B cell (primary cell): ENCODE results near the gene MAP2K6. TPM values are rescaled to one million over a fixed set of nuclear protein-coding genes. Genes with fewer than 3 reads are reported as not detected.

Source experiments
- ATAC-seq: fragments of 200-7000 bp; cut with Tn5 transposase; one replicate; pipeline ENCODE4 v1.10.0; 2021; ENCODE audit warnings: low read depth, mild to moderate bottlenecking, moderate number of reproducible peaks, moderate library complexity
- CTCF ChIA-PET: fragments of 350-600 bp; sonication (Branson Sonifier 250); formaldehyde crosslinking; loops from one replicate; lab custom pipeline; 2021; ENCODE audit warnings: antibody characterized with exemption, inconsistent platforms; lab: Charles Lee
- POLR2A ChIA-PET: fragments of 350-600 bp; sonication (Branson Sonifier 250); formaldehyde crosslinking; loops from one replicate; lab custom pipeline; 2021; ENCODE audit warnings: antibody characterized with exemption; lab: Charles Lee
- DNase-seq: peaks from one replicate; pipeline ENCODE4 v3.0.0; 2013
- H2AFZ ChIP-seq: 2 replicates; pipeline ENCODE4 v1.6.1; 2012; ENCODE audit warnings: mild to moderate bottlenecking, low read depth, low read length; ENCODE audit not compliant: insufficient read depth, poor library complexity, severe bottlenecking
- H3K27ac ChIP-seq, 2 donors: 1 replicate in 1 of 2; 2 replicates in 1 of 2; pipeline ENCODE4 v1.5.1; 2012 to 2013; ENCODE audit warnings: low read length in 2 of 2, mild to moderate bottlenecking in 2 of 2, moderate library complexity in 1 of 2
- H3K27me3 ChIP-seq, 4 experiments: fragments of 200-600 bp in 1 of 4; sonication (generic) in 1 of 4; replicated peaks in 1 of 4; 1 replicate in 2 of 4; 2 replicates in 2 of 4; pipeline versions ENCODE4 v1.6.1 to v1.7.0; 2013 to 2016; ENCODE audit warnings: low read length in 3 of 4, mild to moderate bottlenecking in 2 of 4, mixed read lengths in 1 of 4, moderate library complexity in 1 of 4; ENCODE audit not compliant: insufficient read depth in 4 of 4, control insufficient read depth in 3 of 4; ENCODE audit errors: control extremely low read depth in 1 of 4
- H3K36me3 ChIP-seq, 2 experiments: replicated peaks in 1 of 2; 1 replicate in 1 of 2; 2 replicates in 1 of 2; pipeline versions ENCODE4 v1.6.1 to v1.7.1; 2013; ENCODE audit warnings: low read length in 1 of 2; ENCODE audit not compliant: insufficient read depth in 2 of 2, control insufficient read depth in 1 of 2; ENCODE audit errors: control extremely low read depth in 1 of 2, extremely low read depth in 1 of 2
- H3K4me1 ChIP-seq, 2 donors: fragments of 200-600 bp in 1 of 2; sonication (generic) in 1 of 2; 1 replicate in 1 of 2; 2 replicates in 1 of 2; pipeline versions ENCODE4 v1.5.1 to v1.6.1; 2013 to 2017; ENCODE audit warnings: low read length in 2 of 2; ENCODE audit not compliant: control insufficient read depth in 2 of 2, insufficient read depth in 2 of 2
- H3K4me2 ChIP-seq: replicated peaks from 2 replicates; pipeline ENCODE3; 2012; ENCODE audit warnings: mild to moderate bottlenecking, low read depth, low read length; ENCODE audit not compliant: poor library complexity, severe bottlenecking
- H3K4me3 ChIP-seq, 5 experiments: fragments of 200-600 bp in 1 of 5; sonication (generic) in 1 of 5; 1 replicate in 3 of 5; 2 replicates in 2 of 5; pipeline versions ENCODE4 v1.5.1 to v1.7.0; 2011 to 2016; ENCODE audit warnings: low read length in 4 of 5, mild to moderate bottlenecking in 4 of 5, low read depth in 2 of 5, control low read depth in 1 of 5, moderate library complexity in 1 of 5; ENCODE audit not compliant: insufficient read depth in 1 of 5; ENCODE audit errors: control extremely low read depth in 1 of 5, extremely low read depth in 1 of 5
- H3K79me2 ChIP-seq: fragments of 200-600 bp; sonication (generic); one replicate; pipeline ENCODE4 v1.6.0; 2016; ENCODE audit warnings: low read length; ENCODE audit not compliant: control insufficient read depth, insufficient read depth
- H3K9ac ChIP-seq: fragments of 200-600 bp; sonication (generic); 2 replicates; pipeline ENCODE4 v1.6.1; 2017; ENCODE audit warnings: mild to moderate bottlenecking, low read length, moderate library complexity
- H3K9me3 ChIP-seq, 3 donors: one replicate each; pipeline versions ENCODE4 v1.6.1 to v1.7.1; 2013; ENCODE audit warnings: low read length in 2 of 3; ENCODE audit not compliant: control insufficient read depth in 2 of 3, insufficient read depth in 1 of 3; ENCODE audit errors: control extremely low read depth in 1 of 3
- H4K20me1 ChIP-seq: 2 replicates; pipeline ENCODE4 v1.6.0; 2012; ENCODE audit warnings: mild to moderate bottlenecking, low read length; ENCODE audit not compliant: insufficient read depth, control insufficient read depth, poor library complexity, severe bottlenecking
- H3K27ac Mint-ChIP-seq: one replicate; pipeline ENCODE4 v1.8.0; 2021; ENCODE audit warnings: mixed read lengths
- H3K27me3 Mint-ChIP-seq: one replicate; pipeline ENCODE4 v1.8.0; 2021; ENCODE audit warnings: mixed read lengths
- H3K4me1 Mint-ChIP-seq: one replicate; pipeline ENCODE4 v1.8.0; 2021; ENCODE audit warnings: mixed read lengths
- H3K4me3 Mint-ChIP-seq: one replicate; pipeline ENCODE4 v1.8.0; 2021; ENCODE audit warnings: mixed read lengths
- H3K9me3 Mint-ChIP-seq: one replicate; pipeline ENCODE4 v1.8.0; 2022; ENCODE audit warnings: mixed read lengths; ENCODE audit not compliant: insufficient read depth
- CTCF ChIP-seq: fragments of 200-600 bp; IDR thresholded peaks from one replicate; pipeline ENCODE4 v1.8.0; 2022; ENCODE audit warnings: antibody characterized with exemption, mild to moderate bottlenecking
- EZH2 ChIP-seq: IDR thresholded peaks from 2 replicates; pipeline ENCODE4 v1.6.1; 2012; ENCODE audit warnings: borderline replicate concordance, low read depth, mild to moderate bottlenecking, moderate library complexity, low read length; ENCODE audit not compliant: insufficient read depth, poor library complexity, severe bottlenecking
- WGBS: methylation state at CpG from one replicate; pipeline ENCODE4 v1.1.5; 2013; ENCODE audit warnings: missing lambda C conversion rate; ENCODE audit not compliant: insufficient coverage; 5-methylcytosine and 5-hydroxymethylcytosine counted together
- intact Hi-C: fragments of 100-400 bp; cut with micrococcal nuclease; formaldehyde crosslinking; loops from one replicate; pipeline ENCODE4 v1.10.0; 2022
- polyA plus RNA-seq: library from polyadenylated mRNA; depleted of rRNA; stranded (reverse); fragments of >200 nt; gene quantifications from 2 replicates; pipeline ENCODE4 v1.2.3, GENCODE V29; 2012
- total RNA-seq, 2 donors: library from RNA; stranded (reverse); fragments of 120-200 nt in 1 of 2; gene quantifications; 1 replicate in 1 of 2; 2 replicates in 1 of 2; pipeline versions ENCODE4 v1.2.3 to v1.2.4, GENCODE V29; 2013 to 2022

Gene MAP2K6
- total and polyA plus RNA-seq, 2 donors (not counting 1 experiment from before 2014, with no cell fraction given) = 2.4 to 7.7 TPM

DNA sequence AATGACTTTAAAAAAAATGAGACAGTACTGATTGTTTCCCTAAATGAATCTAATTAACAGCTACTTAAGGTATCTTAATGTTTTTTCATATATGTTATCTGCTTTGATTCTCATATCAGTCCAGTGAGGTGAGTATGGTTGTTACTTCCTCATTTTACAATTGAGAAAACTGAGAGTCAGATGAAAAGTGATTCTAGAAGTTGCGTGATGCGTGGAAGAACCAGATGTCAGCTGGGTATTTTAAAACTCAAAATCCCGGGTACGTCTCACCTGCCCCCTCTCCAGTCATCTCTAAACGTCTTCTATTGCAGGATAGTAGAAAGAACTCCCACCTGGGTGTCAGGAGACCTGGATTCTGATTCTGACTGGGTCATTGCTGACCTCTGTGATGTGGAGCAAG, 89.2 kb downstream of the MAP2K6 start:
- Histone ChIP-seq H3K4me1 (peaks cover 32 to 33% of the 10 kb centered on the region in 2 donors), H3K9me3 (no peaks in the 10 kb centered on the region), H3K79me2 (no peaks in the 10 kb centered on the region), H3K27ac (no peak overlapping the region), H4K20me1 (no peaks in the 10 kb centered on the region), H2AFZ (no peak overlapping the region), H3K27me3 (no peaks in the 10 kb centered on the region), H3K4me3 (peak overlapping the region in 2 of 5 experiments; percentile 13 to 70), H3K4me2 (peak overlapping the region; percentile 65), H3K36me3 (no peaks in the 10 kb centered on the region), H3K9ac (peak overlapping the region; percentile 35)
- TF ChIP-seq CTCF (no peak), EZH2 (no peak)
- ATAC-seq = peak; percentile 71
- ChIA-PET POLR2A (no interaction called here), CTCF (interaction anchor here (1.0 to 6.2 kb wide), 2 partner anchors 17 to 20 kb away, joined by 3 to 47 read pairs; no protein-coding TSS in a partner anchor)
- no CpG with 5 or more reads among the region's 5 CpGs for WGBS
- Mint-ChIP-seq H3K4me3 (peak overlapping the region; percentile 51), H3K9me3 (no peaks in the 10 kb centered on the region), H3K27ac (peak overlapping the region; percentile 42), H3K4me1 (peaks cover 51% of the 10 kb centered on the region), H3K27me3 (peaks cover 2% of the 10 kb centered on the region)
- peak; percentile 67 for DNase-seq
- intact Hi-C loops = no loop called here

- ChIA-PET CTCF (interaction anchor here (3.7 kb wide), 1 partner anchor 18 kb away, joined by 22 read pairs; no protein-coding TSS in a partner anchor), POLR2A (no interaction called here)
- 100% methylated on average over 3 of the region's 3 CpGs for WGBS
- no peaks in the 10 kb centered on the region for H3K27me3 ChIP-seq
- H3K9me3 ChIP-seq = peaks cover 0 to 4% (median 0%) of the 10 kb centered on the region in 3 donors
- Mint-ChIP-seq H3K27me3 (peaks cover 4% of the 10 kb centered on the region), H3K9me3 (no peaks in the 10 kb centered on the region), H3K4me3 (no peak overlapping the region), H3K4me1 (peaks cover 44% of the 10 kb centered on the region), H3K27ac (no peak overlapping the region)
- no peak overlapping the region for H2AFZ ChIP-seq
- TF ChIP-seq CTCF (no peak), EZH2 (no peak)
- H3K9ac ChIP-seq = no peak overlapping the region
- peaks cover 32 to 33% of the 10 kb centered on the region in 2 donors for H3K4me1 ChIP-seq
- no peaks in the 10 kb centered on the region for H3K36me3 ChIP-seq
- no peak overlapping the region for H3K4me2 ChIP-seq
- no peaks in the 10 kb centered on the region for H4K20me1 ChIP-seq
- H3K79me2 ChIP-seq = peaks cover 1% of the 10 kb centered on the region
- H3K4me3 ChIP-seq = no peak overlapping the region
- DNase-seq (no peak), ATAC-seq (no peak)
- no peak overlapping the region for H3K27ac ChIP-seq
- intact Hi-C loops = loop anchor here (5.0 kb wide), 1 partner anchor 88 kb away; no protein-coding TSS in a partner anchor
Observed at GRCh38 chr17:69505740-69506139, 91.2 kb downstream of the MAP2K6 start.
